ENCODE results near the gene IRF3. TPM values are rescaled to one million over a fixed set of nuclear protein-coding genes. Genes with fewer than 3 reads are reported as not detected.

The IRF3 gene
- total RNA-seq, 1 experiment from 2014 or later = 205 TPM

DNA sequence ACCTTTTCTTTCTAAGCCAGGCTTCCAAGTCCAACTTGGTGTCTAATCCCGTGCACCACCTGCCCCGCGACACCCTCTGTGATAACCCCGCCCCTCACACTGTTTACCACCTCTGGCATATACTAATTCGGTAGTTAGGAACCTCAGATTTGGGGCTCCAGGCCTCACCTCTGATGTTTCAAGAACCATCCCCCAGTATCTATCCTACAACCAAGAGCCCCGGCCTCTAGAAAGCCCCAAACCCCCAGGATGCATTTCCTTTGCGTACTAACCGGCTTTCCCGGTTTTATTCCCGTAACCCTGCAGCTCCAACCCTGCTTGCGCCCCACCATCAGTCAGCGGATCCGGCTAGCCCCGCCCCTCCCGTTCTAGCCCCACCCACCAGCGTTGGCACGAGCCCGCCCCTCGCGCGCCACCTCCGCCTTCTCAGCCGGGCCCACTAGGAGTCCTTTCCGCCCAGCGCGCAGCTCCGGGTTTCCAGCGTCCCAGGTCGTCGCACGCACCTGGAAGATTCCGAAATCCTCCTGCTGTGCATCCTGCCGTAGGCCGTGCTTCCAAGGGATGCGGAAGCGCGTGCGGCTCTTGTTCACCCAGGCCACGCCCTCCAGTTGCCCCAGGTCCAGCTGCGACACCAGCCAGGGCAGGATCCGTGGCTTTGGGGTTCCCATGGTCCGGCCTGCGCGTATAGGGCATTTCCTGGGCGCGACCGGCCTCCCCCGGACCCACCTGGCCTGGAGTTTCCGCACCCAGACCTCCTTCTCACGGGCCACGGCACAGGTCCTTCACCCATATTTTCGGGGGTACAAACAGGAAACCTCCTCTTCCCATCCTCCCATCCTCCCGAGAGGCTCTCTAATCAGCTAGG lies 1.3 kb downstream of the IRF3 start:
- H3K14ac ChIP-seq (ENCODE audit: insufficient read depth, low read length) = peak overlapping the region; percentile 74
- no peak overlapping the region; the same call in 1 of the 2 replicates for H3K4ac ChIP-seq (ENCODE audit: low read depth, low read length)
- peaks cover 18% of the 10 kb centered on the region for H3K23me2 ChIP-seq (ENCODE audit: insufficient read length, low read depth, low read length, poor library complexity, severe bottlenecking)
- H3K9ac ChIP-seq (ENCODE audit: extremely low read depth, insufficient read length, low read length) = peak overlapping the region; percentile 88
- WGBS (ENCODE audit: extremely low coverage, insufficient read length, low lambda C conversion rate) = no CpG with 5 or more reads among the region's 53 CpGs
- H3K27ac Mint-ChIP-seq = peak overlapping the region; percentile 96 to 99 (median 96)
- peaks cover 5% of the 10 kb centered on the region; the same call in 1 of the 2 replicates for H3K79me2 ChIP-seq (ENCODE audit: insufficient read depth, low read length)
- H2BK120ac ChIP-seq (ENCODE audit: low read depth, low read length, poor library complexity, severe bottlenecking) = no peak overlapping the region
- no peak overlapping the region for H2BK5ac ChIP-seq (ENCODE audit: insufficient read length, low read length)
- H3K27me3 ChIP-seq (ENCODE audit: insufficient read depth, low read length) = no peaks in the 10 kb centered on the region
- DNase-seq = peak; percentile 96
- no peaks in the 10 kb centered on the region for H4K20me1 ChIP-seq (ENCODE audit: control insufficient read depth, insufficient read depth, insufficient read length)
- H2BK12ac ChIP-seq (ENCODE audit: insufficient read length, low read depth, low read length) = no peak overlapping the region
- no peak overlapping the region for H2AFZ ChIP-seq (ENCODE audit: low read length)
- no peaks in the 10 kb centered on the region for H3K9me3 ChIP-seq (ENCODE audit: control insufficient read depth, low read depth, low read length)
- H2BK15ac ChIP-seq (ENCODE audit: low read depth, low read length) = no peak overlapping the region
- peaks cover 3% of the 10 kb centered on the region for H3K27me3 Mint-ChIP-seq (ENCODE audit: low read depth)
- peak overlapping the region; percentile 54 for H3K27ac ChIP-seq (ENCODE audit: insufficient read length, low read depth, low read length)
- H4K91ac ChIP-seq (ENCODE audit: insufficient read length, low read depth, low read length) = no peak overlapping the region
- TF ChIP-seq, protein P1, sequence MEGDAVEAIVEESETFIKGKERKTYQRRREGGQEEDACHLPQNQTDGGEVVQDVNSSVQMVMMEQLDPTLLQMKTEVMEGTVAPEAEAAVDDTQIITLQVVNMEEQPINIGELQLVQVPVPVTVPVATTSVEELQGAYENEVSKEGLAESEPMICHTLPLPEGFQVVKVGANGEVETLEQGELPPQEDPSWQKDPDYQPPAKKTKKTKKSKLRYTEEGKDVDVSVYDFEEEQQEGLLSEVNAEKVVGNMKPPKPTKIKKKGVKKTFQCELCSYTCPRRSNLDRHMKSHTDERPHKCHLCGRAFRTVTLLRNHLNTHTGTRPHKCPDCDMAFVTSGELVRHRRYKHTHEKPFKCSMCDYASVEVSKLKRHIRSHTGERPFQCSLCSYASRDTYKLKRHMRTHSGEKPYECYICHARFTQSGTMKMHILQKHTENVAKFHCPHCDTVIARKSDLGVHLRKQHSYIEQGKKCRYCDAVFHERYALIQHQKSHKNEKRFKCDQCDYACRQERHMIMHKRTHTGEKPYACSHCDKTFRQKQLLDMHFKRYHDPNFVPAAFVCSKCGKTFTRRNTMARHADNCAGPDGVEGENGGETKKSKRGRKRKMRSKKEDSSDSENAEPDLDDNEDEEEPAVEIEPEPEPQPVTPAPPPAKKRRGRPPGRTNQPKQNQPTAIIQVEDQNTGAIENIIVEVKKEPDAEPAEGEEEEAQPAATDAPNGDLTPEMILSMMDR (conservative IDR thresholded peaks at IDR 0.05) = peak; percentile 14; the same call in 2 of the 3 replicates
- H4K8ac ChIP-seq (replicated peaks; ENCODE audit: insufficient read length, low read depth, low read length) = no peak overlapping the region
- peaks cover 11% of the 10 kb centered on the region for H3K79me1 ChIP-seq (ENCODE audit: insufficient read depth, low read depth, low read length, poor library complexity, severe bottlenecking)
- no peak overlapping the region for H2AK5ac ChIP-seq (ENCODE audit: insufficient read length, low read length)
- peaks cover 41 to 61% (median 59%) of the 10 kb centered on the region in 3 experiments for H3K36me3 Mint-ChIP-seq (ENCODE audit: insufficient read depth in 1 of 3, low read depth in 3 of 3)
- H3T11ph ChIP-seq (ENCODE audit: low read length) = no peak overlapping the region
- peak overlapping the region; percentile 45 for H3K18ac ChIP-seq (ENCODE audit: insufficient read length, low read depth, low read length)
- no peak overlapping the region for H3K56ac ChIP-seq (ENCODE audit: insufficient read length, low read depth, low read length)
- H3K4me3 Mint-ChIP-seq = peak overlapping the region; percentile 99 to 100
- H4K5ac ChIP-seq (ENCODE audit: insufficient read length, low read depth, low read length) = no peak overlapping the region
- H3K23ac ChIP-seq (ENCODE audit: insufficient read length, low read depth, low read length) = peak overlapping the region; percentile 9
- peak overlapping the region; percentile 99 for H3K4me2 ChIP-seq (ENCODE audit: insufficient read depth, insufficient read length, low read length)
- peaks cover 7 to 8% of the 10 kb centered on the region in 2 experiments for H3K9me3 Mint-ChIP-seq
- peaks cover 12 to 34% of the 10 kb centered on the region in 2 experiments for H3K4me1 Mint-ChIP-seq
- H2BK20ac ChIP-seq (ENCODE audit: low read depth, low read length, poor library complexity, severe bottlenecking) = no peak overlapping the region
- no peaks in the 10 kb centered on the region for H3K4me1 ChIP-seq (ENCODE audit: insufficient read depth, low read length)
